Hepatocyte (in vitro differentiated cells): ENCODE data around the gene RPS21. TPM values are rescaled to one million over a fixed set of nuclear protein-coding genes. Genes with fewer than 3 reads are reported as not detected.
A peak's percentile ranks its signal among the peaks of the same experiment; 100 is the strongest.

Experiments used
- DNase-seq: peaks from one replicate; pipeline ENCODE4 v3.0.0-alpha.2; 2016; ENCODE audit warnings: low spot score
- H2AFZ ChIP-seq: fragments of 200-600 bp; sonication (generic); 2 replicates; pipeline ENCODE4 v1.6.0; 2016; ENCODE audit warnings: antibody characterized with exemption, mild to moderate bottlenecking
- H3K27ac ChIP-seq: fragments of 200-600 bp; sonication (generic); 2 replicates; pipeline ENCODE4 v1.5.1; 2016; ENCODE audit warnings: mild to moderate bottlenecking
- H3K27me3 ChIP-seq: fragments of 200-600 bp; sonication (generic); 2 replicates; pipeline ENCODE4 v1.6.1; 2016
- H3K36me3 ChIP-seq: fragments of 200-600 bp; sonication (generic); replicated peaks from 2 replicates; pipeline ENCODE4 v1.5.1; 2016; ENCODE audit warnings: low read depth; ENCODE audit not compliant: insufficient read depth
- H3K4me1 ChIP-seq: fragments of 200-600 bp; sonication (generic); 2 replicates; pipeline ENCODE4 v1.5.1; 2016; ENCODE audit warnings: mild to moderate bottlenecking, moderate library complexity; ENCODE audit not compliant: insufficient read depth
- H3K4me2 ChIP-seq: fragments of 200-600 bp; sonication (generic); 2 replicates; pipeline ENCODE4 v1.6.0; 2016
- H3K4me3 ChIP-seq: fragments of 200-600 bp; sonication (generic); 2 replicates; pipeline ENCODE4 v1.5.1; 2016; ENCODE audit warnings: mild to moderate bottlenecking
- H3K79me2 ChIP-seq: fragments of 200-600 bp; sonication (generic); 2 replicates; pipeline ENCODE4 v1.6.0; 2017; ENCODE audit warnings: mild to moderate bottlenecking
- H3K9me2 ChIP-seq: fragments of 200-600 bp; sonication (generic); replicated peaks from 2 replicates; pipeline ENCODE4 v1.6.0; 2017; ENCODE audit warnings: mild to moderate bottlenecking; ENCODE audit not compliant: insufficient read depth
- H3K9me3 ChIP-seq: fragments of 200-600 bp; sonication (generic); 2 replicates; pipeline ENCODE4 v1.5.1; 2016; ENCODE audit warnings: low read depth, mild to moderate bottlenecking
- H4K20me1 ChIP-seq: fragments of 200-600 bp; sonication (generic); 2 replicates; pipeline ENCODE4 v1.6.0; 2016; ENCODE audit warnings: mild to moderate bottlenecking; ENCODE audit not compliant: insufficient read depth, poor library complexity, severe bottlenecking
- CTCF ChIP-seq: fragments of 200-600 bp; sonication (generic); IDR thresholded peaks from 2 replicates; pipeline ENCODE4 v1.5.1; 2016; ENCODE audit warnings: antibody characterized with exemption, mild to moderate bottlenecking; ENCODE audit not compliant: poor library complexity
- EZH2 ChIP-seq: fragments of 200-600 bp; sonication (generic); IDR thresholded peaks from 2 replicates; pipeline ENCODE4 v1.6.1; 2016; ENCODE audit warnings: antibody characterized with exemption, mild to moderate bottlenecking, borderline replicate concordance
- EZH2phosphoT487 ChIP-seq: fragments of 200-600 bp; sonication (generic); IDR thresholded peaks from one replicate; pipeline ENCODE4 v1.6.1; 2018; ENCODE audit warnings: antibody characterized with exemption, mild to moderate bottlenecking, low read depth, moderate library complexity; ENCODE audit not compliant: unreplicated experiment, severe bottlenecking
- WGBS: methylation state at CpG from one replicate; pipeline ENCODE4 v1.1.6; 2016; ENCODE audit warnings: low lambda C conversion rate; ENCODE audit errors: missing lambda C conversion rate; 5-methylcytosine and 5-hydroxymethylcytosine counted together
- polyA plus RNA-seq: library from polyadenylated mRNA; unstranded; fragments of >200 nt; fragmentation: Nextera tagmentation; extraction: Ambion mirVana; gene quantifications from 2 replicates; pipeline ENCODE4 v1.2.1, GENCODE V29; 2016
- total RNA-seq: library from RNA; depleted of rRNA; stranded (reverse); fragments of >200 nt; gene quantifications from 2 replicates; pipeline ENCODE4 v1.2.3, GENCODE V29; 2014

Gene RPS21
- total and polyA plus RNA-seq, 2 experiments from 2014 or later: 460 to 1,754 TPM

- no peak for DNase-seq
- H3K4me2 ChIP-seq: no peak overlapping the region
- H3K9me2 ChIP-seq: no peaks in the 10 kb centered on the region
- no peaks in the 10 kb centered on the region for H3K27me3 ChIP-seq
- peak overlapping the region; percentile 20 for H3K27ac ChIP-seq
- peaks cover 49% of the 10 kb centered on the region for H3K79me2 ChIP-seq
- no peak overlapping the region for H2AFZ ChIP-seq
- no peaks in the 10 kb centered on the region for H3K36me3 ChIP-seq
- WGBS: 95% methylated on average over 35 of the region's 43 CpGs
- TF ChIP-seq EZH2 (no peak), CTCF (no peak), EZH2phosphoT487 (no peak)
- H3K4me3 ChIP-seq: no peak overlapping the region
- no peaks in the 10 kb centered on the region for H3K9me3 ChIP-seq
- peaks cover 3% of the 10 kb centered on the region for H4K20me1 ChIP-seq
- H3K4me1 ChIP-seq: peaks cover 55% of the 10 kb centered on the region
These were observed 34.3 kb upstream of the RPS21 start for GRCh38 chr20:62352402-62353288.

GRCh38 chr20:62353289-62354030 lies 33.4 kb upstream of the RPS21 start:
- H3K79me2 ChIP-seq: peaks cover 58% of the 10 kb centered on the region
- H3K4me1 ChIP-seq: peaks cover 60% of the 10 kb centered on the region
- no peak for DNase-seq
- no peaks in the 10 kb centered on the region for H3K36me3 ChIP-seq
- peak overlapping the region; percentile 25 for H3K4me2 ChIP-seq
- peak overlapping the region; percentile 37 for H3K27ac ChIP-seq
- TF ChIP-seq EZH2phosphoT487 (no peak), EZH2 (no peak), CTCF (no peak)
- H3K27me3 ChIP-seq: no peaks in the 10 kb centered on the region
- H3K4me3 ChIP-seq: no peak overlapping the region
- peaks cover 3% of the 10 kb centered on the region for H4K20me1 ChIP-seq
- no peak overlapping the region for H2AFZ ChIP-seq
- no peaks in the 10 kb centered on the region for H3K9me3 ChIP-seq
- WGBS: 87% methylated on average over 13 of the region's 16 CpGs
- no peaks in the 10 kb centered on the region for H3K9me2 ChIP-seq

GRCh38 chr20:62354031-62354808 lies 32.7 kb upstream of the RPS21 start:
- DNase-seq: no peak
- no peaks in the 10 kb centered on the region for H3K36me3 ChIP-seq
- H3K4me2 ChIP-seq: peak overlapping the region; percentile 67
- H3K27me3 ChIP-seq: no peaks in the 10 kb centered on the region
- 69% methylated on average over 14 of the region's 14 CpGs for WGBS
- no peak overlapping the region for H2AFZ ChIP-seq
- peak overlapping the region; percentile 95 for H3K27ac ChIP-seq
- no peaks in the 10 kb centered on the region for H3K9me2 ChIP-seq
- H3K4me1 ChIP-seq: peaks cover 68% of the 10 kb centered on the region
- H3K9me3 ChIP-seq: no peaks in the 10 kb centered on the region
- H4K20me1 ChIP-seq: peaks cover 3% of the 10 kb centered on the region
- peaks cover 65% of the 10 kb centered on the region for H3K79me2 ChIP-seq
- H3K4me3 ChIP-seq: no peak overlapping the region
- TF ChIP-seq EZH2 (no peak), CTCF (no peak), EZH2phosphoT487 (no peak)
